IMR-90 (cell line): ENCODE measurements around the gene NBEA. TPM values are rescaled to one million over a fixed set of nuclear protein-coding genes. Genes with fewer than 3 reads are reported as not detected.

ENCODE experiments used
- ATAC-seq: fragments of 200-7000 bp; cut with Tn5 transposase; 2 replicates; pipeline ENCODE4 v1.9.1; 2020; ENCODE audit warnings: low read depth, mild to moderate bottlenecking, moderate library complexity
- BruUV-seq: library from RNA; stranded (reverse); fragments of 400-500 nt; replicated peaks from 2 replicates; lab custom pipeline; 2021; lab: Mats Ljungman, UMichigan
- CTCF ChIA-PET: fragments of 300-600 bp; formaldehyde crosslinking; extraction: SDS; loops from one replicate; lab custom pipeline; 2021; ENCODE audit warnings: antibody characterized with exemption; lab: Yijun Ruan, JAX
- POLR2A ChIA-PET: fragments of 300-600 bp; sonication (Branson Sonifier 250); formaldehyde crosslinking; loops from one replicate; lab custom pipeline; 2022; ENCODE audit warnings: antibody characterized with exemption; ENCODE audit not compliant: unreplicated experiment; lab: Charles Lee
- DNase-seq: peaks from one replicate; pipeline ENCODE4 v3.0.0; 2013
- H2AFZ ChIP-seq: replicated peaks from 2 replicates; pipeline ENCODE3; 2013; ENCODE audit warnings: low read length, mild to moderate bottlenecking; ENCODE audit not compliant: poor library complexity
- H2AK5ac ChIP-seq: 2 replicates; pipeline ENCODE4 v1.6.1; 2013; ENCODE audit warnings: low read depth, low read length, inconsistent platforms
- H2AK9ac ChIP-seq: replicated peaks from 2 replicates; pipeline ENCODE3; 2013; ENCODE audit warnings: mild to moderate bottlenecking, low read depth, low read length, moderate library complexity; ENCODE audit not compliant: poor library complexity
- H2BK120ac ChIP-seq: 2 replicates; pipeline ENCODE4 v1.6.1; 2013; ENCODE audit warnings: low read depth, low read length, inconsistent platforms
- H2BK15ac ChIP-seq: 3 replicates; pipeline ENCODE4 v1.6.1; 2013; ENCODE audit warnings: low read depth, low read length, inconsistent platforms
- H2BK20ac ChIP-seq: 2 replicates; pipeline ENCODE4 v1.6.1; 2013; ENCODE audit warnings: low read depth, mild to moderate bottlenecking, inconsistent platforms, low read length, moderate library complexity
- H2BK5ac ChIP-seq: 2 replicates; pipeline ENCODE4 v1.6.1; 2013; ENCODE audit warnings: mild to moderate bottlenecking, low read depth, low read length, inconsistent platforms; ENCODE audit not compliant: poor library complexity, severe bottlenecking
- H3K14ac ChIP-seq: replicated peaks from 2 replicates; pipeline ENCODE4 v1.6.1; 2013; ENCODE audit warnings: low read depth, low read length, inconsistent platforms
- H3K18ac ChIP-seq: 2 replicates; pipeline ENCODE4 v1.6.1; 2013; ENCODE audit warnings: low read depth, low read length, control low read depth
- H3K23ac ChIP-seq: 2 replicates; pipeline ENCODE4 v1.6.1; 2013; ENCODE audit warnings: low read depth, low read length, inconsistent platforms
- H3K27ac ChIP-seq: 2 replicates; pipeline ENCODE4 v1.5.1; 2013; ENCODE audit warnings: mild to moderate bottlenecking, control low read depth, low read length; ENCODE audit not compliant: insufficient read depth
- H3K27me3 ChIP-seq: 2 replicates; pipeline ENCODE4 v1.6.1; 2013; ENCODE audit warnings: low read length; ENCODE audit not compliant: control insufficient read depth, insufficient read depth
- H3K36me3 ChIP-seq: 2 replicates; pipeline ENCODE4 v1.6.1; 2013; ENCODE audit warnings: low read length, mixed read lengths; ENCODE audit not compliant: control insufficient read depth, insufficient read depth
- H3K4ac ChIP-seq: 2 replicates; pipeline ENCODE4 v1.6.1; 2013; ENCODE audit warnings: low read depth, low read length, inconsistent platforms
- H3K4me1 ChIP-seq: 2 replicates; pipeline ENCODE4 v1.6.1; 2013; ENCODE audit warnings: low read length, mixed read lengths; ENCODE audit not compliant: control insufficient read depth, insufficient read depth
- H3K4me2 ChIP-seq: 2 replicates; pipeline ENCODE4 v1.6.1; 2013; ENCODE audit warnings: low read depth, mild to moderate bottlenecking, control low read depth, low read length, moderate library complexity
- H3K4me3 ChIP-seq: 2 replicates; pipeline ENCODE4 v1.5.1; 2013; ENCODE audit warnings: low read depth, mild to moderate bottlenecking, control low read depth, low read length, moderate library complexity; ENCODE audit not compliant: insufficient read depth
- H3K56ac ChIP-seq: 2 replicates; pipeline ENCODE4 v1.6.1; 2013; ENCODE audit warnings: low read length, inconsistent platforms; ENCODE audit not compliant: insufficient read depth; ENCODE audit errors: extremely low read depth
- H3K79me1 ChIP-seq, 2 experiments: 2 replicates each; pipeline ENCODE4 v1.6.1; 2013; ENCODE audit warnings: low read length in 2 of 2, inconsistent platforms in 1 of 2, low read depth in 1 of 2
- H3K9ac ChIP-seq: 2 replicates; pipeline ENCODE4 v1.6.1; 2013; ENCODE audit warnings: low read depth, low read length, control low read depth
- H3K9me1 ChIP-seq: 2 replicates; pipeline ENCODE4 v1.6.1; 2013; ENCODE audit warnings: low read length, inconsistent platforms; ENCODE audit not compliant: insufficient read depth
- H3K9me3 ChIP-seq: 2 replicates; pipeline ENCODE4 v1.6.1; 2013; ENCODE audit warnings: low read length; ENCODE audit not compliant: control insufficient read depth, insufficient read depth
- H4K20me1 ChIP-seq: 2 replicates; pipeline ENCODE4 v1.6.1; 2013; ENCODE audit warnings: low read length, inconsistent platforms; ENCODE audit not compliant: insufficient read depth
- H4K5ac ChIP-seq: 2 replicates; pipeline ENCODE4 v1.6.1; 2013; ENCODE audit warnings: mild to moderate bottlenecking, low read depth, low read length, control low read depth
- H4K8ac ChIP-seq, 2 experiments: 2 replicates each; pipeline ENCODE4 v1.6.1; 2013; ENCODE audit warnings: low read depth in 2 of 2, low read length in 2 of 2, control low read depth in 1 of 2, inconsistent platforms in 1 of 2
- H4K91ac ChIP-seq: 2 replicates; pipeline ENCODE4 v1.6.1; 2013; ENCODE audit warnings: low read depth, low read length, inconsistent platforms; ENCODE audit not compliant: insufficient read depth
- CEBPB ChIP-seq: IDR thresholded peaks from 2 replicates; pipeline ENCODE4 v1.6.1; 2012; ENCODE audit warnings: low read depth, low read length, improper control_type of control experiment
- CHD1 ChIP-seq: IDR thresholded peaks from 2 replicates; pipeline ENCODE4 v1.6.1; 2012; ENCODE audit warnings: low read depth, low read length, improper control_type of control experiment
- FOS ChIP-seq: fragments of 150-350 bp; IDR thresholded peaks from 2 replicates; pipeline ENCODE4 v1.6.1; 2016; ENCODE audit warnings: low read depth, low read length
- MAFK ChIP-seq: IDR thresholded peaks from 2 replicates; pipeline ENCODE4 v1.6.1; 2012; ENCODE audit warnings: low read depth, low read length, improper control_type of control experiment
- MAZ ChIP-seq: IDR thresholded peaks from 2 replicates; pipeline ENCODE4 v1.6.1; 2012; ENCODE audit warnings: low read depth, mild to moderate bottlenecking, low read length, improper control_type of control experiment, moderate library complexity, borderline replicate concordance
- MXI1 ChIP-seq: IDR thresholded peaks from 2 replicates; pipeline ENCODE4 v1.6.1; 2012; ENCODE audit warnings: low read depth, mild to moderate bottlenecking, low read length, moderate library complexity, borderline replicate concordance
- NFE2L2 ChIP-seq: fragments of 150-350 bp; IDR thresholded peaks from 2 replicates; pipeline ENCODE4 v1.6.1; 2016; ENCODE audit warnings: low read depth, mild to moderate bottlenecking, low read length
- POLR2A ChIP-seq: IDR thresholded peaks from 2 replicates; pipeline ENCODE4 v1.6.1; 2012; ENCODE audit warnings: mild to moderate bottlenecking, low read depth, low read length
- RAD21 ChIP-seq: IDR thresholded peaks from 2 replicates; pipeline ENCODE4 v1.6.1; 2012; ENCODE audit warnings: low read length, improper control_type of control experiment
- RCOR1 ChIP-seq: IDR thresholded peaks from 2 replicates; pipeline ENCODE4 v1.6.1; 2012; ENCODE audit warnings: mild to moderate bottlenecking, low read length, improper control_type of control experiment; ENCODE audit not compliant: insufficient replicate concordance
- WGBS, 2 experiments: methylation state at CpG; one replicate each; pipeline versions ENCODE4 v1.1.5 to v1.1.7; 2013; ENCODE audit warnings: missing lambda C conversion rate in 2 of 2; ENCODE audit not compliant: insufficient read length in 1 of 2; ENCODE audit errors: extremely low coverage in 2 of 2; 5-methylcytosine and 5-hydroxymethylcytosine counted together
- dilution Hi-C: fragments of 300-500 bp; cut with HindIII; formaldehyde crosslinking; loops from one replicate; pipeline ENCODE4 v1.14.3; 2018; ENCODE audit warnings: low sequenced_read_pairs; ENCODE audit not compliant: unreplicated experiment
- in situ Hi-C: fragments of 300-500 bp; cut with MboI; formaldehyde crosslinking; loops from 3 replicates; pipeline ENCODE4 v1.14.3; 2019; ENCODE audit warnings: low sequenced_read_pairs, inconsistent platforms, mixed read lengths
- intact Hi-C: fragments of 100-400 bp; cut with micrococcal nuclease; formaldehyde crosslinking; loops from 2 replicates; pipeline ENCODE4 v1.10.0; 2022
- polyA plus RNA-seq, 3 experiments: library from polyadenylated mRNA; depleted of rRNA; stranded (reverse); fragments of >200 nt; gene quantifications; 2 replicates each; pipeline ENCODE4 v1.2.3, GENCODE V29; 2012; ENCODE audit warnings: low replicate concordance in 1 of 3
- total RNA-seq: library from RNA; depleted of rRNA; stranded (reverse); fragments of >200 nt; gene quantifications from 2 replicates; pipeline ENCODE4 v1.2.3, GENCODE V29; 2012
- TF ChIP-seq, protein P1 (sequence below): conservative IDR thresholded peaks from 2 replicates; pipeline ENCODE4 v1.5.1; 2012; ENCODE audit warnings: mild to moderate bottlenecking, low read depth, low read length, improper control_type of control experiment
- TF ChIP-seq, protein P2 (sequence below): fragments of 150-350 bp; IDR thresholded peaks from 2 replicates; pipeline ENCODE4 v1.6.1; 2017; ENCODE audit warnings: mild to moderate bottlenecking, antibody characterized with exemption, low read length, low read depth
- TF ChIP-seq, protein P3 (sequence below): fragments of 150-350 bp; IDR thresholded peaks from 2 replicates; pipeline ENCODE4 v1.6.1; 2016; ENCODE audit warnings: low read depth, mild to moderate bottlenecking, low read length, moderate library complexity, borderline replicate concordance

The NBEA gene
- total and polyA plus RNA-seq, 2 of the 4 experiments (the other 2 are of a cell fraction) = 0.82 to 2.2 TPM

DNA sequence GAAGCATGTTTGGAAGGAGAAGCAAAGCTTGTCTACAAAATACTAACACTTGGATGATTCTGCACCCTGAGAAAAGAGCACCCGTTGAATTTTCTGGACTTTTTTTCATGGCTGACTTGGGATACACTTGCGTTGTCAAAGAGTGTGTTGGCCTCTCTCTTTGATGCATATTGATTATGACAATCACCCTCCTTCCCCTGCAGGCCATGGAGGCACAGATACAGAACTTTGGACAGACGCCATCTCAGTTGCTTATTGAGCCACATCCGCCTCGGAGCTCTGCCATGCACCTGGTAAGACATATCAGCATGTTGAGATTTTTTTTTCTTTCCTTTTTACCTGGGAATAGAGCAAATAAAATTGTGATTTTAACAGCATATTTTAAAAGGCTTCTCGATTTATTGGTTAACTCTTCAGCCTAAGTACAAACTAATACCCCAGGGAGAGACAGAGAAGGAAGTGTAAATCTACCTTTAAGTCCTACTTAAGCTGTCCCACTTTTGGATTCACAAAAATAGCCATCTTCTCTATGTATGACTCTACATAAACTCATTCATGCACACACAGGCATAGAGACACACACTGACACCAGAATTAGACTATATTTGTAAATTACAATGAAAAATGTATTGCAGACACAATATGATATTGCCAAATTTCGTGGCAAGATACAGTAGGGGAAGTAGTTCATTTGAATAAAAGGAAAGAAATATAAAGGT lies 704.1 kb downstream of the NBEA start:
- Histone ChIP-seq H3K14ac (no peak overlapping the region), H3K9me1 (no peaks in the 10 kb centered on the region), H3K27me3 (no peaks in the 10 kb centered on the region), H2AK5ac (no peak overlapping the region), H4K5ac (no peak overlapping the region), H3K27ac (no peak overlapping the region), H4K91ac (no peak overlapping the region), H2BK15ac (no peak overlapping the region), H3K18ac (no peak overlapping the region), H3K79me1 (no peaks in the 10 kb centered on the region), H2AK9ac (no peak overlapping the region), H3K4me3 (no peak overlapping the region), H3K56ac (no peak overlapping the region), H3K23ac (no peak overlapping the region), H2BK5ac (no peak overlapping the region), H3K9ac (no peak overlapping the region), H3K9me3 (no peaks in the 10 kb centered on the region), H4K8ac (no peak overlapping the region), H3K36me3 (no peaks in the 10 kb centered on the region), H2BK120ac (no peak overlapping the region), H3K4me1 (peaks cover 2% of the 10 kb centered on the region; the same call in 1 of the 2 replicates), H4K20me1 (no peaks in the 10 kb centered on the region), H2BK20ac (no peak overlapping the region), H3K4me2 (no peak overlapping the region), H2AFZ (no peak overlapping the region), H3K4ac (no peak overlapping the region)
- DNase-seq (no peak), ATAC-seq (no peak)
- dilution Hi-C loops (no loop called here), intact Hi-C loops (no loop called here), in situ Hi-C loops (no loop called here)
- WGBS, 2 experiments = no CpG with 5 or more reads among the region's 7 CpGs
- ChIA-PET POLR2A (no interaction called here), CTCF (no interaction called here)
- no TSS peak for BruUV-seq
- TF ChIP-seq, protein P1, sequence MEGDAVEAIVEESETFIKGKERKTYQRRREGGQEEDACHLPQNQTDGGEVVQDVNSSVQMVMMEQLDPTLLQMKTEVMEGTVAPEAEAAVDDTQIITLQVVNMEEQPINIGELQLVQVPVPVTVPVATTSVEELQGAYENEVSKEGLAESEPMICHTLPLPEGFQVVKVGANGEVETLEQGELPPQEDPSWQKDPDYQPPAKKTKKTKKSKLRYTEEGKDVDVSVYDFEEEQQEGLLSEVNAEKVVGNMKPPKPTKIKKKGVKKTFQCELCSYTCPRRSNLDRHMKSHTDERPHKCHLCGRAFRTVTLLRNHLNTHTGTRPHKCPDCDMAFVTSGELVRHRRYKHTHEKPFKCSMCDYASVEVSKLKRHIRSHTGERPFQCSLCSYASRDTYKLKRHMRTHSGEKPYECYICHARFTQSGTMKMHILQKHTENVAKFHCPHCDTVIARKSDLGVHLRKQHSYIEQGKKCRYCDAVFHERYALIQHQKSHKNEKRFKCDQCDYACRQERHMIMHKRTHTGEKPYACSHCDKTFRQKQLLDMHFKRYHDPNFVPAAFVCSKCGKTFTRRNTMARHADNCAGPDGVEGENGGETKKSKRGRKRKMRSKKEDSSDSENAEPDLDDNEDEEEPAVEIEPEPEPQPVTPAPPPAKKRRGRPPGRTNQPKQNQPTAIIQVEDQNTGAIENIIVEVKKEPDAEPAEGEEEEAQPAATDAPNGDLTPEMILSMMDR = no peak
- TF ChIP-seq, protein P2, sequence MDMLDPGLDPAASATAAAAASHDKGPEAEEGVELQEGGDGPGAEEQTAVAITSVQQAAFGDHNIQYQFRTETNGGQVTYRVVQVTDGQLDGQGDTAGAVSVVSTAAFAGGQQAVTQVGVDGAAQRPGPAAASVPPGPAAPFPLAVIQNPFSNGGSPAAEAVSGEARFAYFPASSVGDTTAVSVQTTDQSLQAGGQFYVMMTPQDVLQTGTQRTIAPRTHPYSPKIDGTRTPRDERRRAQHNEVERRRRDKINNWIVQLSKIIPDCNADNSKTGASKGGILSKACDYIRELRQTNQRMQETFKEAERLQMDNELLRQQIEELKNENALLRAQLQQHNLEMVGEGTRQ = no peak
- TF ChIP-seq, protein P3, sequence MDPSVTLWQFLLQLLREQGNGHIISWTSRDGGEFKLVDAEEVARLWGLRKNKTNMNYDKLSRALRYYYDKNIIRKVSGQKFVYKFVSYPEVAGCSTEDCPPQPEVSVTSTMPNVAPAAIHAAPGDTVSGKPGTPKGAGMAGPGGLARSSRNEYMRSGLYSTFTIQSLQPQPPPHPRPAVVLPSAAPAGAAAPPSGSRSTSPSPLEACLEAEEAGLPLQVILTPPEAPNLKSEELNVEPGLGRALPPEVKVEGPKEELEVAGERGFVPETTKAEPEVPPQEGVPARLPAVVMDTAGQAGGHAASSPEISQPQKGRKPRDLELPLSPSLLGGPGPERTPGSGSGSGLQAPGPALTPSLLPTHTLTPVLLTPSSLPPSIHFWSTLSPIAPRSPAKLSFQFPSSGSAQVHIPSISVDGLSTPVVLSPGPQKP = no peak
- no peak for TF ChIP-seq MAFK
- TF ChIP-seq RCOR1 = no peak
- no peak for TF ChIP-seq POLR2A
- TF ChIP-seq MXI1 = no peak
- TF ChIP-seq RAD21 = no peak
- no peak for TF ChIP-seq CHD1
- no peak for TF ChIP-seq FOS
- TF ChIP-seq CEBPB = no peak
- no peak for TF ChIP-seq NFE2L2
- no peak for TF ChIP-seq MAZ
